HEK293 (cell line): ENCODE results near the gene MAP1A.

ENCODE experiments used
- CTCF ChIA-PET: fragments of 350-600 bp; formaldehyde crosslinking; extraction: SDS; loops from one replicate; lab custom pipeline; 2021; ENCODE audit warnings: antibody characterized with exemption; lab: Yijun Ruan, JAX
- POLR2A ChIA-PET: fragments of 300-600 bp; formaldehyde crosslinking; extraction: SDS; loops from one replicate; lab custom pipeline; 2020; ENCODE audit warnings: antibody characterized with exemption, inconsistent platforms; lab: Yijun Ruan, JAX
- H3K27ac ChIP-seq: fragments of 200-500 bp; sonication (Bioruptor generic); 2 replicates; pipeline ENCODE4 v1.5.1; 2014; ENCODE audit warnings: low read depth, low read length, control low read depth, inconsistent platforms; ENCODE audit errors: extremely low read depth
- H3K36me3 ChIP-seq, 2 experiments: fragments of 200-500 bp in 1 of 2; sonication (Bioruptor generic) in 1 of 2; 1 replicate in 1 of 2; 2 replicates in 1 of 2; pipeline ENCODE4 v1.5.1; 2014 to 2017; ENCODE audit warnings: inconsistent platforms in 2 of 2, low read length in 2 of 2; ENCODE audit not compliant: control insufficient read depth in 2 of 2, insufficient read depth in 1 of 2
- H3K4me1 ChIP-seq: fragments of 200-500 bp; sonication (Bioruptor generic); 2 replicates; pipeline ENCODE4 v1.5.1; 2014; ENCODE audit warnings: mild to moderate bottlenecking, low read length, inconsistent platforms; ENCODE audit not compliant: control insufficient read depth, insufficient read depth
- H3K4me3 ChIP-seq: 2 replicates; pipeline ENCODE4 v1.5.1; 2011; ENCODE audit warnings: low read depth, mild to moderate bottlenecking, control low read depth, low read length, moderate library complexity
- H3K9me3 ChIP-seq: fragments of 200-500 bp; sonication (Bioruptor generic); 2 replicates; pipeline ENCODE4 v1.5.1; 2014; ENCODE audit warnings: low read depth, low read length, inconsistent platforms; ENCODE audit not compliant: control insufficient read depth, insufficient read depth
- GLI4 ChIP-seq: fragments of 450-650 bp; formaldehyde crosslinking; IDR thresholded peaks from 2 replicates; pipeline ENCODE4 v1.5.1; 2016; ENCODE audit warnings: missing biosample characterization, missing genetic modification characterization
- GLIS1 ChIP-seq: fragments of 450-650 bp; formaldehyde crosslinking; IDR thresholded peaks from 2 replicates; pipeline ENCODE4 v1.5.1; 2016; ENCODE audit warnings: missing biosample characterization, missing genetic modification characterization
- HIC1 ChIP-seq: fragments of 450-650 bp; formaldehyde crosslinking; IDR thresholded peaks from 2 replicates; pipeline ENCODE4 v1.5.1; 2016; ENCODE audit warnings: missing biosample characterization, missing genetic modification characterization
- HOXD13 ChIP-seq: sonication (generic); formaldehyde crosslinking; IDR thresholded peaks from 2 replicates; pipeline ENCODE4 v1.8.0; 2022; ENCODE audit warnings: missing genetic modification reagents, borderline replicate concordance
- MYNN ChIP-seq: fragments of 450-650 bp; formaldehyde crosslinking; IDR thresholded peaks from 2 replicates; pipeline ENCODE4 v1.5.1; 2016; ENCODE audit warnings: missing biosample characterization, missing genetic modification characterization, borderline replicate concordance
- RBAK ChIP-seq: fragments of 450-650 bp; formaldehyde crosslinking; IDR thresholded peaks from 2 replicates; pipeline ENCODE4 v1.5.1; 2016; ENCODE audit warnings: missing biosample characterization, missing genetic modification characterization
- TCF7L2 ChIP-seq: IDR thresholded peaks from 2 replicates; pipeline ENCODE4 v1.6.1; 2011; ENCODE audit warnings: low read depth, mild to moderate bottlenecking, inconsistent platforms, low read length, moderate library complexity, borderline replicate concordance
- WT1 ChIP-seq: fragments of 450-650 bp; formaldehyde crosslinking; IDR thresholded peaks from 2 replicates; pipeline ENCODE4 v1.5.1; 2016; ENCODE audit warnings: missing biosample characterization, missing genetic modification characterization
- ZBTB20 ChIP-seq: fragments of 450-650 bp; formaldehyde crosslinking; IDR thresholded peaks from 2 replicates; pipeline ENCODE4 v1.5.1; 2016; ENCODE audit warnings: missing biosample characterization, missing genetic modification characterization
- ZFHX2 ChIP-seq: fragments of 450-650 bp; formaldehyde crosslinking; conservative IDR thresholded peaks from 2 replicates; pipeline ENCODE4 v1.5.1; 2016; ENCODE audit warnings: missing biosample characterization, missing genetic modification characterization
- ZNF132 ChIP-seq: fragments of 450-650 bp; formaldehyde crosslinking; IDR thresholded peaks from 2 replicates; pipeline ENCODE4 v1.5.1; 2017; ENCODE audit warnings: missing biosample characterization, missing genetic modification characterization, borderline replicate concordance
- ZNF174 ChIP-seq: fragments of 450-650 bp; formaldehyde crosslinking; IDR thresholded peaks from 2 replicates; pipeline ENCODE4 v1.5.0; 2017; ENCODE audit warnings: missing biosample characterization, mild to moderate bottlenecking, missing genetic modification characterization
- ZNF175 ChIP-seq: fragments of 450-650 bp; formaldehyde crosslinking; IDR thresholded peaks from 2 replicates; pipeline ENCODE4 v1.5.1; 2016; ENCODE audit warnings: missing biosample characterization, missing genetic modification characterization
- ZNF2 ChIP-seq: fragments of 450-650 bp; formaldehyde crosslinking; IDR thresholded peaks from 2 replicates; pipeline ENCODE4 v1.5.1; 2016; ENCODE audit warnings: missing biosample characterization, missing genetic modification characterization
- ZNF292 ChIP-seq: fragments of 450-650 bp; formaldehyde crosslinking; IDR thresholded peaks from 2 replicates; pipeline ENCODE4 v1.5.1; 2016; ENCODE audit warnings: low read depth, missing biosample characterization, missing genetic modification characterization, borderline replicate concordance
- ZNF311 ChIP-seq: fragments of 450-650 bp; formaldehyde crosslinking; IDR thresholded peaks from 2 replicates; pipeline ENCODE4 v1.5.1; 2017; ENCODE audit warnings: missing biosample characterization, missing genetic modification characterization, borderline replicate concordance
- ZNF37A ChIP-seq: fragments of 450-650 bp; IDR thresholded peaks from 2 replicates; pipeline ENCODE4 v1.5.1; 2018; ENCODE audit warnings: missing biosample characterization, missing genetic modification characterization
- ZNF398 ChIP-seq: fragments of 450-650 bp; formaldehyde crosslinking; IDR thresholded peaks from 2 replicates; pipeline ENCODE4 v1.5.1; 2017; ENCODE audit warnings: missing biosample characterization, missing genetic modification characterization
- ZNF404 ChIP-seq: fragments of 450-650 bp; formaldehyde crosslinking; IDR thresholded peaks from 2 replicates; pipeline ENCODE4 v1.5.1; 2017; ENCODE audit warnings: missing biosample characterization, missing genetic modification characterization
- ZNF416 ChIP-seq: fragments of 450-650 bp; formaldehyde crosslinking; IDR thresholded peaks from 2 replicates; pipeline ENCODE4 v1.5.1; 2016; ENCODE audit warnings: missing biosample characterization, missing genetic modification characterization
- ZNF48 ChIP-seq: fragments of 450-650 bp; formaldehyde crosslinking; IDR thresholded peaks from 2 replicates; pipeline ENCODE4 v1.5.1; 2016; ENCODE audit warnings: missing biosample characterization, missing genetic modification characterization
- ZNF580 ChIP-seq: fragments of 450-650 bp; formaldehyde crosslinking; IDR thresholded peaks from 2 replicates; pipeline ENCODE4 v1.5.1; 2016; ENCODE audit warnings: missing biosample characterization, missing genetic modification characterization
- ZNF600 ChIP-seq: fragments of 450-650 bp; formaldehyde crosslinking; IDR thresholded peaks from 2 replicates; pipeline ENCODE4 v1.5.1; 2016; ENCODE audit warnings: missing biosample characterization, missing genetic modification characterization
- ZNF747 ChIP-seq: fragments of 450-650 bp; formaldehyde crosslinking; IDR thresholded peaks from 2 replicates; pipeline ENCODE4 v1.5.1; 2016; ENCODE audit warnings: missing biosample characterization, missing genetic modification characterization
- TF ChIP-seq, protein P1 (sequence below): fragments of 450-650 bp; formaldehyde crosslinking; IDR thresholded peaks from 2 replicates; pipeline ENCODE4 v1.5.1; 2016; ENCODE audit warnings: missing biosample characterization, missing genetic modification characterization

MAP1A gene

GRCh38 chr15:43534897-43535296 is 17.5 kb downstream of the MAP1A start:
- Histone ChIP-seq H3K9me3 (no peaks in the 10 kb centered on the region), H3K4me1 (no peaks in the 10 kb centered on the region), H3K4me3 (no peak overlapping the region), H3K36me3 (peaks cover 0 to 12% of the 10 kb centered on the region in 2 experiments; a peak in 1 of 3 replicates), H3K27ac (no peak overlapping the region)
- TF ChIP-seq GLIS1 (tag by site-specific recombination) (no peak), ZNF174 (no peak), ZBTB20 (tag by site-specific recombination) (no peak), ZNF132 (no peak), TCF7L2 (no peak), HOXD13 (no peak), ZNF600 (tag by site-specific recombination) (no peak), ZNF37A (no peak), HIC1 (tag by site-specific recombination) (no peak), WT1 (tag by site-specific recombination) (no peak)
- ChIA-PET CTCF (no interaction called here), POLR2A (no interaction called here)

GRCh38 chr15:43538091-43538490 is 20.7 kb downstream of the MAP1A start:
- H3K36me3 ChIP-seq, result peaks cover 0 to 12% of the 10 kb centered on the region in 2 experiments; a peak in 1 of 3 replicates
- POLR2A ChIA-PET, result no interaction called here
- no peak overlapping the region for H3K4me3 ChIP-seq
- CTCF ChIA-PET, result no interaction called here
- H3K27ac ChIP-seq, result no peak overlapping the region
- TF ChIP-seq, protein P1, sequence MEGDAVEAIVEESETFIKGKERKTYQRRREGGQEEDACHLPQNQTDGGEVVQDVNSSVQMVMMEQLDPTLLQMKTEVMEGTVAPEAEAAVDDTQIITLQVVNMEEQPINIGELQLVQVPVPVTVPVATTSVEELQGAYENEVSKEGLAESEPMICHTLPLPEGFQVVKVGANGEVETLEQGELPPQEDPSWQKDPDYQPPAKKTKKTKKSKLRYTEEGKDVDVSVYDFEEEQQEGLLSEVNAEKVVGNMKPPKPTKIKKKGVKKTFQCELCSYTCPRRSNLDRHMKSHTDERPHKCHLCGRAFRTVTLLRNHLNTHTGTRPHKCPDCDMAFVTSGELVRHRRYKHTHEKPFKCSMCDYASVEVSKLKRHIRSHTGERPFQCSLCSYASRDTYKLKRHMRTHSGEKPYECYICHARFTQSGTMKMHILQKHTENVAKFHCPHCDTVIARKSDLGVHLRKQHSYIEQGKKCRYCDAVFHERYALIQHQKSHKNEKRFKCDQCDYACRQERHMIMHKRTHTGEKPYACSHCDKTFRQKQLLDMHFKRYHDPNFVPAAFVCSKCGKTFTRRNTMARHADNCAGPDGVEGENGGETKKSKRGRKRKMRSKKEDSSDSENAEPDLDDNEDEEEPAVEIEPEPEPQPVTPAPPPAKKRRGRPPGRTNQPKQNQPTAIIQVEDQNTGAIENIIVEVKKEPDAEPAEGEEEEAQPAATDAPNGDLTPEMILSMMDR (tag by site-specific recombination), result no peak
- no peak for TF ChIP-seq ZNF416
- no peak for TF ChIP-seq MYNN (tag by site-specific recombination)
- TF ChIP-seq ZNF48 (tag by site-specific recombination), result no peak
- no peak for TF ChIP-seq GLI4 (tag by site-specific recombination)
- no peak for TF ChIP-seq ZFHX2 (tag by site-specific recombination)
- TF ChIP-seq ZNF311 (tag by site-specific recombination), result no peak
- TF ChIP-seq ZNF175 (tag by site-specific recombination), result no peak
- TF ChIP-seq ZNF292 (tag by site-specific recombination), result no peak
- TF ChIP-seq ZNF747 (tag by site-specific recombination), result no peak
- no peak for TF ChIP-seq ZNF404 (tag by site-specific recombination)
- no peak for TF ChIP-seq ZNF398 (tag by site-specific recombination)
- no peak for TF ChIP-seq GLIS1 (tag by site-specific recombination)
- no peak for TF ChIP-seq RBAK
- TF ChIP-seq ZNF580 (tag by site-specific recombination), result no peak
- TF ChIP-seq ZNF2 (tag by site-specific recombination), result no peak
- no peaks in the 10 kb centered on the region for H3K4me1 ChIP-seq
- no peaks in the 10 kb centered on the region for H3K9me3 ChIP-seq
